SU-DHL-6 (cell line): ENCODE measurements around the gene VAV3.
A peak's percentile ranks its signal among the peaks of the same experiment; 100 is the strongest.

Experiments
- H2AFZ ChIP-seq: fragments of 200-600 bp; sonication (generic); 2 replicates; pipeline ENCODE4 v1.6.1; 2014; ENCODE audit warnings: low read depth, mild to moderate bottlenecking, moderate library complexity, mixed read lengths, antibody characterized with exemption, low read length; ENCODE audit not compliant: severe bottlenecking
- H3F3A ChIP-seq: fragments of 200-600 bp; shearing (Covaris generic); 2 replicates; pipeline ENCODE4 v1.6.0; 2016; ENCODE audit warnings: antibody characterized with exemption, mild to moderate bottlenecking; ENCODE audit not compliant: insufficient read depth
- H3K27ac ChIP-seq: fragments of 200-600 bp; sonication (generic); 2 replicates; pipeline ENCODE4 v1.5.1; 2016; ENCODE audit warnings: low read depth, mild to moderate bottlenecking, low read length, moderate library complexity, mixed read lengths
- H3K27me3 ChIP-seq: fragments of 200-600 bp; sonication (generic), shearing (Covaris generic); 2 replicates; pipeline ENCODE4 v1.6.0; 2014; ENCODE audit warnings: mild to moderate bottlenecking, low read length
- H3K36me3 ChIP-seq: fragments of 200-600 bp; sonication (generic); 2 replicates; pipeline ENCODE4 v1.6.1; 2014; ENCODE audit warnings: mild to moderate bottlenecking, low read length, mixed read lengths
- H3K4me2 ChIP-seq: fragments of 300-600, 200-600 bp; shearing (Covaris generic), sonication (generic); 2 replicates; pipeline ENCODE4 v1.6.0; 2014; ENCODE audit warnings: low read length, low read depth, mild to moderate bottlenecking; ENCODE audit not compliant: poor library complexity, severe bottlenecking
- H3K4me3 ChIP-seq: fragments of 200-600 bp; sonication (generic); 2 replicates; pipeline ENCODE4 v1.5.1; 2014; ENCODE audit warnings: antibody characterized with exemption, low read length, mild to moderate bottlenecking, mixed read lengths; ENCODE audit not compliant: insufficient read depth, poor library complexity, severe bottlenecking
- H3K79me2 ChIP-seq: fragments of 200-600 bp; sonication (generic); 2 replicates; pipeline ENCODE4 v1.6.1; 2014; ENCODE audit warnings: mild to moderate bottlenecking, low read length, moderate library complexity; ENCODE audit not compliant: insufficient read depth
- H3K9ac ChIP-seq: fragments of 200-600 bp; sonication (generic); 2 replicates; pipeline ENCODE4 v1.7.0; 2014; ENCODE audit warnings: mild to moderate bottlenecking, low read length
- H3K9me2 ChIP-seq: fragments of 200-600 bp; sonication (generic); replicated peaks from 2 replicates; pipeline ENCODE4 v1.6.1; 2014; ENCODE audit warnings: low read length; ENCODE audit not compliant: insufficient read depth
- H3K9me3 ChIP-seq: fragments of 200-600 bp; sonication (generic); 2 replicates; pipeline ENCODE4 v1.6.1; 2014; ENCODE audit warnings: low read length, mixed read lengths; ENCODE audit not compliant: insufficient read depth
- H4K20me1 ChIP-seq: fragments of 200-600 bp; sonication (generic); 2 replicates; pipeline ENCODE4 v1.6.1; 2014; ENCODE audit warnings: low read depth, mild to moderate bottlenecking, antibody characterized with exemption, low read length, moderate library complexity, mixed read lengths
- EZH2phosphoT487 ChIP-seq: fragments of 200-600 bp; sonication (generic), shearing (Covaris generic); conservative IDR thresholded peaks from 2 replicates; pipeline ENCODE4 v1.6.1; 2018; ENCODE audit warnings: mild to moderate bottlenecking, antibody characterized with exemption, low read length, moderate library complexity, mixed read lengths
- TF ChIP-seq, protein P1 (sequence below): fragments of 200-600 bp; sonication (generic); IDR thresholded peaks from one replicate; pipeline ENCODE4 v1.5.1; 2017; ENCODE audit warnings: antibody characterized with exemption, mild to moderate bottlenecking, low read length, moderate library complexity; ENCODE audit not compliant: insufficient read depth, poor library complexity, severe bottlenecking

Gene VAV3

GRCh38 chr1:107777664-107778047, 187.3 kb downstream of the VAV3 start:
- Histone ChIP-seq H3K4me2 (peak overlapping the region; percentile 55), H3K4me3 (no peak overlapping the region), H2AFZ (no peak overlapping the region), H3K9me2 (no peaks in the 10 kb centered on the region), H4K20me1 (no peaks in the 10 kb centered on the region), H3K27me3 (no peaks in the 10 kb centered on the region), H3K9ac (no peak overlapping the region), H3K79me2 (no peaks in the 10 kb centered on the region), H3K36me3 (no peaks in the 10 kb centered on the region), H3F3A (peaks cover 24% of the 10 kb centered on the region), H3K27ac (peak overlapping the region; percentile 62), H3K9me3 (no peaks in the 10 kb centered on the region)
- TF ChIP-seq, protein P1, sequence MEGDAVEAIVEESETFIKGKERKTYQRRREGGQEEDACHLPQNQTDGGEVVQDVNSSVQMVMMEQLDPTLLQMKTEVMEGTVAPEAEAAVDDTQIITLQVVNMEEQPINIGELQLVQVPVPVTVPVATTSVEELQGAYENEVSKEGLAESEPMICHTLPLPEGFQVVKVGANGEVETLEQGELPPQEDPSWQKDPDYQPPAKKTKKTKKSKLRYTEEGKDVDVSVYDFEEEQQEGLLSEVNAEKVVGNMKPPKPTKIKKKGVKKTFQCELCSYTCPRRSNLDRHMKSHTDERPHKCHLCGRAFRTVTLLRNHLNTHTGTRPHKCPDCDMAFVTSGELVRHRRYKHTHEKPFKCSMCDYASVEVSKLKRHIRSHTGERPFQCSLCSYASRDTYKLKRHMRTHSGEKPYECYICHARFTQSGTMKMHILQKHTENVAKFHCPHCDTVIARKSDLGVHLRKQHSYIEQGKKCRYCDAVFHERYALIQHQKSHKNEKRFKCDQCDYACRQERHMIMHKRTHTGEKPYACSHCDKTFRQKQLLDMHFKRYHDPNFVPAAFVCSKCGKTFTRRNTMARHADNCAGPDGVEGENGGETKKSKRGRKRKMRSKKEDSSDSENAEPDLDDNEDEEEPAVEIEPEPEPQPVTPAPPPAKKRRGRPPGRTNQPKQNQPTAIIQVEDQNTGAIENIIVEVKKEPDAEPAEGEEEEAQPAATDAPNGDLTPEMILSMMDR: no peak
- TF ChIP-seq EZH2phosphoT487: no peak

- H3K27me3 ChIP-seq: no peaks in the 10 kb centered on the region
- peak overlapping the region; percentile 74 for H3K27ac ChIP-seq
- peak overlapping the region; percentile 1 for H2AFZ ChIP-seq
Observed at GRCh38 chr1:107776900-107777663, 187.9 kb downstream of the VAV3 start.

DNA sequence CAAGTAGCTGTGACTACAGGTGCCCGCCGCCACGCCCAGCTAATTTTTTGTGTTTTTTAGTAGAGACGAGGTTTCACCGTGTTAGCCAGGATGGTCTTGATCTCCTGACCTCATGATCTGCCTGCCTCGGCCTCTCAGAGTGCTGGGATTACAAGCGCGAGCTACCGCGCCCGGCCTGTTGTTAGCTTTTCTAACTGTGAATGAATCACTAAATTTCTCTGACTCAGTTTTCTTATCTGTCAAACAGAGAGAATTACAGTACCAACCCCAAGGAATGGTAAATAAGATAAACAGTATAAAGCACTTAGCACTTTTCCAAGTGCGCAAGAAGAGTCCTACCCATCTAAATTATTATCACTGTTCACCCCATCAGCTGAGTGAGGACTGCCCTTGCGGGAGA, 193.6 kb downstream of the VAV3 start:
- no peak for TF ChIP-seq EZH2phosphoT487
- TF ChIP-seq, protein P1: no peak
- Histone ChIP-seq H3K4me3 (no peak overlapping the region), H3K4me2 (no peak overlapping the region), H4K20me1 (no peaks in the 10 kb centered on the region), H3K9me2 (no peaks in the 10 kb centered on the region), H2AFZ (no peak overlapping the region), H3K27me3 (no peaks in the 10 kb centered on the region), H3F3A (no peaks in the 10 kb centered on the region), H3K36me3 (0 out of 2 replicates have a peak, but pooled peaks cover 4% of the 10 kb centered on the region), H3K9ac (no peak overlapping the region), H3K9me3 (no peaks in the 10 kb centered on the region), H3K27ac (no peak overlapping the region), H3K79me2 (no peaks in the 10 kb centered on the region)

More at GRCh38 chr1:107776900-107777663, 187.9 kb downstream of the VAV3 start:
- Histone ChIP-seq H3K4me2 (peak overlapping the region; percentile 55), H3K9me3 (no peaks in the 10 kb centered on the region), H3K36me3 (no peaks in the 10 kb centered on the region), H3K9me2 (no peaks in the 10 kb centered on the region), H3F3A (peaks cover 24% of the 10 kb centered on the region), H3K79me2 (no peaks in the 10 kb centered on the region), H4K20me1 (no peaks in the 10 kb centered on the region), H3K9ac (peak overlapping the region; percentile 0; the same call in 1 of the 2 replicates), H3K4me3 (peak overlapping the region; percentile 3)
- no peak for TF ChIP-seq EZH2phosphoT487
- TF ChIP-seq, protein P1: no peak
